ENCODE data around the gene SNX32.

SNX32 gene

GRCh38 chr11:65793144-65793581 lies 40.6 kb upstream of the SNX32 start:
- TF ChIP-seq CTCF (IDR thresholded peaks at IDR 0.05; ENCODE audit: low read depth, low read length, missing control alignments), result no peak
- no peak overlapping the region for H3K4me3 ChIP-seq (replicated peaks; ENCODE audit: low read depth, low read length)
- no peak for DNase-seq (ENCODE audit: extremely low read depth, low read depth)

GRCh38 chr11:65793625-65794400 lies 40.0 kb upstream of the SNX32 start:
- no peak overlapping the region for H3K4me3 ChIP-seq (replicated peaks; ENCODE audit: low read depth, low read length)
- no peak for TF ChIP-seq CTCF (IDR thresholded peaks at IDR 0.05; ENCODE audit: low read depth, low read length, missing control alignments)

GRCh38 chr11:65794570-65795510 lies 38.9 kb upstream of the SNX32 start:
- no peak for DNase-seq (ENCODE audit: extremely low read depth, low read depth)
- TF ChIP-seq CTCF (IDR thresholded peaks at IDR 0.05; ENCODE audit: low read depth, low read length, missing control alignments), result no peak
- no peak overlapping the region for H3K4me3 ChIP-seq (replicated peaks; ENCODE audit: low read depth, low read length)

More at GRCh38 chr11:65793625-65794400, 40.0 kb upstream of the SNX32 start:
- no peak for DNase-seq (ENCODE audit: extremely low read depth, low read depth)

- no peak overlapping the region for H3K4me3 ChIP-seq (replicated peaks; ENCODE audit: low read depth, low read length)
- DNase-seq (ENCODE audit: extremely low read depth, low read depth), result no peak
- TF ChIP-seq CTCF (IDR thresholded peaks at IDR 0.05; ENCODE audit: low read depth, low read length, missing control alignments), result no peak
Observed at GRCh38 chr11:65796726-65797601, 36.8 kb upstream of the SNX32 start.

- no peak for TF ChIP-seq CTCF (IDR thresholded peaks at IDR 0.05; ENCODE audit: low read depth, low read length, missing control alignments)
- no peak for DNase-seq (ENCODE audit: extremely low read depth, low read depth)
- H3K4me3 ChIP-seq (replicated peaks; ENCODE audit: low read depth, low read length), result no peak overlapping the region
Observed at GRCh38 chr11:65797711-65798110, 36.1 kb upstream of the SNX32 start.

- H3K4me3 ChIP-seq (replicated peaks; ENCODE audit: low read depth, low read length), result no peak overlapping the region
- no peak for TF ChIP-seq CTCF (IDR thresholded peaks at IDR 0.05; ENCODE audit: low read depth, low read length, missing control alignments)
- DNase-seq (ENCODE audit: extremely low read depth, low read depth), result no peak
Observed at GRCh38 chr11:65798882-65799281, 34.9 kb upstream of the SNX32 start.
